NCI-H69 (cell line): ENCODE data around the gene PLGRKT.
"Not testable (repeated sequence)": the region's sequence is repeated elsewhere in the genome, so short reads cannot be mapped to it uniquely, and the experiment has no call there.

Experiments
- DNase-seq: peaks from one replicate; lab custom pipeline; 2025; lab: John Stamatoyannopoulos, UW

Gene PLGRKT

DNA sequence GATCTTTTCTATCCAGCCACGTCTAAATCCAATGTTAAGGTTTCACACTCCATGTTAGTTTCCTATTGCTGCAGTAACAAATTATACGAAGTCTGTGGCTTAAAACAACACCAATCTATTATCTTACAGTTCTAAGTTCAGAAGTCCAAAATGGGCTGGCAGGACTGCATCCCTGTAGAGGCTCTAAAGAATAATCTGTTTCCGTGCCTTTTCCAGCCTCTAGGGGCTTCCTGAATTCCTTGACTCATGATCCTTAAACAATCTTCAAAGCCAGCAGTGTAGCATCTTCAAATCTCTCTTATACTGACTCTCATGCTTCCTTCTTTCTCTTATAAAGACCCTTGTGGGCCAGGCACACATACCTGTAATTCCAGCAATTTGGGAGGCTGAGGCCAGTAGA lies 6.8 kb downstream of the PLGRKT start:
- no peak for DNase-seq

DNA sequence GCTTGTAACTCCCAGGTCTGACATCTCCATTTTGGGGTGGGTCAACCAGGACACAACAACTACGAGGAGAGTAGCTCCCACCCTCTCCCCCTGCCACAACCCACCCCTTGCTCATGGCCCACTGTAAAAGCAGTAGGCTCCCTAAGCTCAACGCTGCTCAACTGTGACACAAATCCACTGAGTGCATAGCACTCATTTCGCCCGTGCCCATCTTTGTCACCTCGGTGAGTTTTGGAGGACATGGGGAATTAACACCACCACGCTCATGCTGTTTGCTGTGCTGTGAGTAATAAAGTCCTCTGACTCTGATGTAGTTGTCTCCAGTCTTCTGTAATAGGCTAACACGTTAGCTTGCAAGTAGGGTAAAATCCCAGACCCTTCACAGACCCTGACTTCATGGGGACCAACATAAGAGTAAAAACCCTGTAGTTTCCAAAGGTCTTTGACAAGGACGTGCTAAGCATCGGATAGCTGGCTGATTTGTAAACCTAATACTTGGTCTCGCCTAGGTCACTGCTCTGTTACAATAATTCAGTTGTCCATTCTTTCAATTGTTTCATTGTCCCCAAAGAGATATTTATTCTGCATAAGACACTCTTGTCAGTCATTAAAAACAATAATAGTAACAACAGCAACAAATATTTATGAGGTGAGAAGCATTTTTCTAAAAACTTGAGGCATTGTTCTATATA lies 7.7 kb downstream of the PLGRKT start:
- DNase-seq = no peak

DNA sequence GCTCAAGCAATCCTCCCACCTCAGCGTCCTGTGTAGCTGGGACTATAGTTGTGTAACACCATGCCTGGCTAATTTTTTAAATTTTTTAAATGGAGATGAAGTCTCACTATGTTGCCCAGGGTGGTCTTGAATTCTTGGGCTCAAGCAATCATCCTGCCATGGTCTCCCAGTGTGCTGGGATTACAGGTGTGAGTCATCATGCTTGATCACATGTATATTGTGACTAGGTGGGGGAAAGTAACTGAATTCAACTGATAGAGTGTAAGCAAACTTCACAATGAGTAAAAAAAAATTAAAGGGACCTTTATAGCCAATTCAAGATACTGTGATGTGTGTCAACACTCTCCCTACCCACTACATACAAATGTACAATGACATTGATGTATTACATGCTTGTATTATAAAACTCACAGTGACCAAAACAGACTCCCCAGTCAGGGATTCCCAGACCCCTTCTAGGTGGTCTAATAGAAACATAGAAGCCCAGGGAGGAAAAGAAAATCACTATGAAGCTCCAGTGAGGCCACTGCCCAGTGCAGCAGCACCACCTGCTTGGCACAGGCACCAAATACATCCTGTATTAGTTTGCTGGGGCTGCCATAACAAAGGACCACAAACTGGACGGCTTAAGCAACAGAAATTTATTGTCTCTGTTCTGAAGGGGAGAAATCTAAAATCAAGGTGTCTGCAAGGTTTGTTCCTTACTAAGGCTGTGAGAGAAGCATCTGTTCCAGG lies 8.8 kb downstream of the PLGRKT start:
- no peak for DNase-seq

DNA sequence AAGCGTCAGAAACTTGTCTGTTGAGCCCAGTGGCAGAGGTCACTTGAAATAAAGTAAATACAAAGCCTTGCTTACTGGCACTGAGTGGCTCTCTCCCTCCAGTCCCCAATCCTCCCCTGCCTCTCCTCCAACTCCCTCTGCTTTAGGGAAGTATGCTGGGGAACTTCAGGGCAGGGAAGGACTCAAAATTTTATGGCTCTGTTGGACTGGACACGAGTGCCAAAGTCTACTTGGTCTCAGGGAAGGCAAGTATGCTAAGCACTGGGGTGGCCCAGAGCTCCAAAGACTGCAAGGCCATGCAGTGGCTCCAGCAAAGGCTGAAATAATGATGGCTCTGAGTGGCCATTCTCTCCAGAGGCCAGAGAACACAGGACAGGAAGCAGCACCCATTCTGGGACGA lies 9.6 kb downstream of the PLGRKT start:
- DNase-seq = no peak

DNA sequence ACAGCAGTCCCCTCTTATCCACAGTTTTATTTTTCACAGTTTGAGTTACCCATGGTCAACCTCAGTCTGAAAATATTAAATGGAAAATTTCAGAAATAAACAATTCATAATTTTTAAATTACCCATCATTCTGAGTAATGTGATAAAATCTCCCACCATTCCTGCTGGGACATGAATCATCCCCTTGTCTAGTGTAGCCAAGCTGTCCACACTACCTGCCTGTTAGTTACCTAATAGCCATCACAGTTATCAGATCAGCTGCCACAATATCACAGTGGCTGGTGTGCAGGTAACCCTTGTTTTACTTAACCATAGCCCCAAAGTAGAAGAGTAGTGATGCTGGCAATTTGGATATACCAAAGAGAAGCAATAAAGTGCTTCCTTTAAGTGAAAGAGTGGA lies 10.7 kb downstream of the PLGRKT start:
- DNase-seq = no peak

- DNase-seq = peak; percentile 69
These were observed 12.6 kb downstream of the PLGRKT start for GRCh38 chr9:5425006-5425628.

DNA sequence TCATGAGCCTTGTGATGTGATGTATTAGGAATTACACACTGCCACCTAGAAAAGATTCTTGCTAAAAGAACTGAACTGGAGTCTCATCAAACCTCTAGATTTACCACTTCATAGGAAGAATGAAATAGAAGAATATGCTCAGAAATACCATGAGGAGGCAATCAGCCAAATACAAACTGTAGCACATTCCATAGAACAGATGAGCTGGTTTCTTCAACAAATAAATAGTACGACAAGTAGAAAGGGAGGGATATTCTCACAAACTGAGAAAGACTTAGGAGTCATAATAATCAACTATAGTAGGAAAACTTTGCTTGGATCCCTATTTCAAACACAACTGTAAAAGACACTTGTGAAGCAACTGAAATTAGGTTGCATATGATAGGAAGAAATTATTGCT lies 15.4 kb downstream of the PLGRKT start:
- DNase-seq = no peak

- DNase-seq = no peak
These were observed 16.6 kb downstream of the PLGRKT start for GRCh38 chr9:5421163-5421562.

GRCh38 chr9:5419987-5420386 lies 17.7 kb downstream of the PLGRKT start:
- DNase-seq = no peak

DNA sequence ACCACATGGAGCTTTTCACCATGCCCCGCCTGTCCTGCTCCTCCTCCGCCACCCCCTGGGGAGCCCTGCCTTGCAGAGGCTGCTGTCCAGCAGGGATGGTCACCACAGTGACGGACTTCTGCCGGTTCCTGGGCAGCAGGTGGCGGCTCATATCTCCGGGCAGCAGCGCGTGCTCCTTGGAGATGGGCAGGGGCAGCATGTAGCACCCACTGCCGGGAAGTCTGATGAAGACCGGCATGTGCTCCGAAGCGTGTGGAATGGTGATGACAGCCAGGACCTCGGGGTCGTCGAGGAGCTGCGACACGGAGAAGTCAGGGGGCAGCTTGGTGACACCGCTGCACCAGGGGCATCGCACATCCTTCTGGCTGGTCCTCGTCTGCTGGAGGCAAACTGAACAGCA lies 19.2 kb downstream of the PLGRKT start:
- no peak for DNase-seq

GRCh38 chr9:5416953-5417352 lies 20.8 kb downstream of the PLGRKT start:
- DNase-seq = no peak

DNA sequence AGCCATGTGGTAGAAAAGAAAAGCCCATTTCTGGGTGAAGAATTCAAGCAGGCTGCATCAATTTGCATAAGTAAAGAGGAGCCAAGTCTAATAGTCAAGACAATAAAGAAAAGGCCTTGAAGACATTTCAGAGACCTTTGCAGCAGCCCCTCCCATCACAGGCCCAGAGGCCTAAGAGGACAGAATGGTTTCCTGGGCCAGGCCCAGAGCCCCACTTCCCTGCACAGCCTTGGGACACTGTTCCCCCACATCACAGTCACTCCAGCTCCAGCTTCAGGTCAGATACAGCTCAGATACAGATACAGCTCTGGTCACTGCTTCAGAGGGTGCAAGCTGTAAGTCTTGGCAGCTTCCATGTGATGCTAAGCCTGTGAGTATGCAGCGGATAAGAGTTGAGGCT lies 29.1 kb downstream of the PLGRKT start:
- no peak for DNase-seq

DNA sequence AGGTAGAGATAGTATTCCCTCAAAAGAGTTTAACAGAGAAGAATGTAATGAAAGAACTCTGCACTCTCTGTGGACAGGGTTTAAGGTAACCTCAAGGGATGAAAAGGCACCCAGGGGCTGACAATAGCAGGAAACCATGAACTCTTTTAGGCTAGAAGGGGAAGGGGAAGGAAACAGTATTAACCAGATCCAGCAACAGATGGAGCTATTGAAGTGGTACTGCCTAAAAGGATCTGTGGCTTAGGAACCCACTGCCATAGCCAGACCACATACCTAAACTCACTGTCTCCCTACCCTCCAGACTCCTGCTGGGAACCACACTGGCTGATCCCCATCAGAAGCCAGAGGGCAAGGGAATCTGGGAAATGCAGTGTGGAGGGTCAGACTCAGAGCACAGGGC lies 35.5 kb downstream of the PLGRKT start:
- DNase-seq = no peak

GRCh38 chr9:5397547-5397946 lies 40.2 kb downstream of the PLGRKT start:
- not testable (repeated sequence) for DNase-seq

DNA sequence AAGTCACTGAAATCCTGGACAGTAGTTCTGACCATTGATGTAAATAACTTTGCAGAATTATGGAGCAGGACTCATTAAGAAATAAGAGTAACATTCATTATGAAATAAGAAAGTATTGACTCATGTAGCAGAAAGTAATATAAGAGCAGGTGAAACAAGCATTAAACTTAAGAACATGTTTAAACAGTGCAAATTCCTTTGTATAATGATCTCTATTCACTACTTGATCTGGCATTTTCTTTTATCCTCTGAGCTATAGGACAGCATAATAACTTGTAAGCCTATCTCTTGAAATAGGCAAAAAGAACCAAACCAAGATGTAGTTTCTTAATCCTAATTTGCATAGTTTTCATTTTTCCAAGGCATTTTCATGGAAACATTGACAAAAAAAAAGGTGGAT lies 42.3 kb downstream of the PLGRKT start:
- no peak for DNase-seq

- DNase-seq = not testable (repeated sequence)
These were observed 43.7 kb downstream of the PLGRKT start for GRCh38 chr9:5393976-5394375.

- DNase-seq = no peak
These were observed 44.2 kb downstream of the PLGRKT start for GRCh38 chr9:5393497-5393896.

DNA sequence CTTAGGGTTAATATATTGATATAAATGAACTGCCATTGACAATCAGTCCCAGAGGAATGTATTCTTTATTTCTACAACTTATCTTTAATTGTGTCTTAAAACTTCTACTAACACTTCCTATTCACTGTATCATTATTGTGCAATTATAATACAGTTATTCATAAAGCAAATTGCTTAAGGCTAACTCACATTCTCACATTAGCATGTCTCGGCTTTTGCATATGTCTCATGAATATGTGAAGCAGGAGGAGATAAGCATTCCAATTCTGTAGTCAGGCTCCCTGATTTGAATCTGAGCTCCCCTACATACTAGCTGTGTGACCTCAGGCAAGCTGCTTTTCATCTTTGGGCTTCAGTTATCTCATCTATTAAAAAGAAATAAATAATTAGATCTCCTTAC lies 45.4 kb downstream of the PLGRKT start:
- no peak for DNase-seq

GRCh38 chr9:5389109-5389732 lies 48.5 kb downstream of the PLGRKT start:
- peak; percentile 19 for DNase-seq

DNA sequence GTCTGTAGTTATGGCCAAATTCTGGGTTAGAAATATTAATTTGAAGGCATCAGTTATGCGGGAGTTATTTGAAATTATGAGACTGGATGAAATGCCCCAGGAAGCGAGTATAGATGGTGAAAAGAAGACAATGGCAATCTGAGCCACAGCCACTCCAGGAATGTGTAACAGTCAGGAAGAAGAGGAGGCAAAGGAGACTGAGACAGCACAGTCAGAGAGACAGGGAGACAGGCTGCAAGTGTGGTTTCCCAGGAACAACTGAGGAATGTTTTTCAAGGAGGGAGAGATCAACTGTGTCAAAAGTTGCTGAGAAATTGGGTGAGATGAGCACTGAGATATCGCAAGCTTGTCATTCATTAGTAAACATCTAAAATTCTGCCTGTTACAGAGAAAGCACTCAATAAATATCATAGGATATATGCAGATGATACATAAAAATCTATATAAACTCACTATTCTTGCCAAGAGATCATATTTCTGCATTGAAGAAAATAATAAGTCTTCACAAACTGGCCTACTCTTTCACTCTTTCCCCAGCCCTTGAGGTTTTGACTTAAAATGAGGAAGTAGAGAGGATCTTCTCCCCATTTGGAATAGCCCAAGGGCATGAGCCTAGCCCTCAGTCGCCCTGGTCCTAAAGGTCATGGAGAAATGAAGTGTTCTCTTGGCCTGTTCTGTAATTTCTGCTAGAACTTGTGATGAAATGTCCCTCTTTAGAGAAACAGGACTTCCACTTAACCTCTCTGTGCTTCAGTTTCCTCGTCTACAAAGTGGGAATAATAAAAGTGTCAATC lies 49.5 kb downstream of the PLGRKT start:
- DNase-seq = no peak

- DNase-seq = no peak
These were observed 53.3 kb downstream of the PLGRKT start for GRCh38 chr9:5384436-5384835.

GRCh38 chr9:5382479-5382878 lies 55.2 kb downstream of the PLGRKT start:
- no peak for DNase-seq
